ENCODE results near the gene GALK1. TPM values are rescaled to one million over a fixed set of nuclear protein-coding genes. Genes with fewer than 3 reads are reported as not detected.
A peak's percentile ranks its signal among the peaks of the same experiment; 100 is the strongest.

Gene GALK1
- total and polyA plus RNA-seq, 2 of the 13 experiments (the other 11 are each of a cell fraction or from before 2014, with no cell fraction given), result 59.9 to 93.6 TPM

- TF ChIP-seq ZNF710 (CRISPR knock-in tag; IDR thresholded peaks at IDR 0.05; ENCODE audit: borderline replicate concordance) (no peak), ZBTB43 (CRISPR knock-in tag; conservative IDR thresholded peaks at IDR 0.05) (no peak), ZNF33B (CRISPR knock-in tag; IDR thresholded peaks at IDR 0.05) (no peak), HNRNPL (IDR thresholded peaks at IDR 0.05; ENCODE audit: low read depth, low read length) (peak; percentile 73; the same call in 1 of the 2 replicates), REXO4 (CRISPR knock-in tag; IDR thresholded peaks at IDR 0.05; ENCODE audit: borderline replicate concordance) (no peak), THAP7 (CRISPR knock-in tag; IDR thresholded peaks at IDR 0.05) (0 out of 2 replicates have a peak, but pooled peaks have one; percentile 29), ZNF800 (CRISPR knock-in tag; IDR thresholded peaks at IDR 0.05) (0 out of 2 replicates have a peak, but pooled peaks have one; percentile 11), ZNF768 (CRISPR knock-in tag; IDR thresholded peaks at IDR 0.05) (no peak), ZNF557 (CRISPR knock-in tag; IDR thresholded peaks at IDR 0.05) (no peak), ZNF503 (CRISPR knock-in tag; IDR thresholded peaks at IDR 0.05) (no peak), ZNF225 (CRISPR knock-in tag; IDR thresholded peaks at IDR 0.05) (no peak), ATRX (CRISPR knock-in tag; IDR thresholded peaks at IDR 0.05; ENCODE audit: borderline replicate concordance) (no peak), HOXA7 (CRISPR knock-in tag; IDR thresholded peaks at IDR 0.05) (no peak), BHLHE40 (IDR thresholded peaks at IDR 0.05; ENCODE audit: low read length) (no peak), TMF1 (CRISPR knock-in tag; IDR thresholded peaks at IDR 0.05; ENCODE audit: low read depth) (no peak), ZMYM2 (CRISPR knock-in tag; IDR thresholded peaks at IDR 0.05) (no peak; the same call in 1 of the 2 replicates), MAFF (IDR thresholded peaks at IDR 0.05; ENCODE audit: low read depth, low read length) (no peak), ZMYM3 (CRISPR knock-in tag; IDR thresholded peaks at IDR 0.05) (peak; percentile 94), SRSF1 (optimal IDR thresholded peaks at IDR 0.05; ENCODE audit: low read depth, low read length) (no peak), ZNF792 (CRISPR knock-in tag; IDR thresholded peaks at IDR 0.05) (no peak), ZFP91 (CRISPR knock-in tag; IDR thresholded peaks at IDR 0.05; ENCODE audit: borderline replicate concordance) (no peak)
Measured at GRCh38 chr17:75752802-75753513, 12.0 kb downstream of the GALK1 start (continued).

Measured in HepG2 (cell line).